GM19372 (cell line): ENCODE results near the gene CYP27C1.

ENCODE experiments used
- ATAC-seq: cut with Tn5 transposase; IDR thresholded peaks from one replicate; pipeline ENCODE4 v1.9.1; 2021; ENCODE audit warnings: mild to moderate bottlenecking, low read depth, moderate library complexity; ENCODE audit not compliant: unreplicated experiment

CYP27C1 gene

GRCh38 chr2:127195140-127196074, 24.7 kb downstream of the CYP27C1 start:
- no peak for ATAC-seq

DNA sequence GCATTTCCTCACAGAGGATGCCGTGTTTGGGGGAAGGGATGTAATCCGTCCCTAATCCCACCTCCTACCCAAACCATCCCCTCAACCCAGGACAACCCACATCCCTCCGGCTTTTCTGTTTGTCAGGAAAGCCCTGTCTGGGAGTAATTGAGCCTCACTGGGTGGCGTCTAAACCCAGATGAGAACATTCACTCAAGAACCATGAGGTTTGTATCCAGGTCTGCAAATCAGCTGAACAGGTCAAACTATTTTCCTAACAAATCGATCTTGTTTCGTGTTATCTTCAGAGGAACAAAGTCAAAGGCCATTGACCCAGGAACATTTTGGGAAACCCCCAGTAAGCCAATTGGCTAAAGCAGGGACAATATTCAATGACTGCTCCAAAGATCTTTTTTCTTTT, 25.7 kb downstream of the CYP27C1 start:
- no peak for ATAC-seq

GRCh38 chr2:127193967-127194280, 26.2 kb downstream of the CYP27C1 start:
- no peak for ATAC-seq

DNA sequence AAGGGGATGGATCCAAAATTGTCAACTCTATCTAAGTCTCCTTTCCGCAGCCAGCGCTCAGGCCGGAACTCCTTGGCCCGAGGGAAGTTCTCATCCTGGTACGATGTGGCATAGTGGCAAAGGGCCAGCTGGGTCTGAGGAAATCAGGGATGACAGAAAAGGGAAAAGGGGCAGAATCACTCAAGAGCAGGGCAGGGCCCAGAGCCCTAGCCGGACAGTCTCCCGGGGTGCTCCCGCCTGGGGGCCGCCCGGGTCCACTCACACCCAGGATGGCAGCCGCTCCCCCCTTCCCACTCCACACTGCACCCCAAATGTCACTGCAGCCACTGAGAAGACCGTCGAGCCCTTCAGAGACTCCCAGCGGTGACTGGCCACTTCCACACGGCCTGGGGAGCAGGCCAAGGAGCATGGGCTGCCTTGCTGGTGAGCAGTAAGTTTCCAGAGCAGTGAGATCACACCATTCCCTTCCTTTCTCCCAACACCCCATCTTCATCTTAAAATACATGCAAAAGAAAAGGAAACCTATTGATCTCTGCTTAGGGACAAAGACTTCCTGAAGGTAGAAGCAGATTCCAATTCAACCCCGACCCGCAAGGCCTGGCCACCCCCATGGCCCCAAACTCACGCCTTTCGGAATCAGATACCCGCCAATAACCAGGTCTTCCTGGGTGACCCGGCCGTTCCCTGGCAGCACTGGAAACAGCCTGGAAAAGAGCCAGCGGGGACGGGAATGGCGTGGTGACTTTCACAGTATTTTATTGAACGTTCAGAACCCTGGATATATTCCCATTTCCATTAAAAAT, 26.7 kb downstream of the CYP27C1 start:
- no peak for ATAC-seq

- no peak for ATAC-seq
These were observed 28.5 kb downstream of the CYP27C1 start for GRCh38 chr2:127191331-127192219.

- ATAC-seq: no peak
These were observed 31.3 kb downstream of the CYP27C1 start for GRCh38 chr2:127188797-127189196.

- ATAC-seq: no peak
These were observed 32.3 kb downstream of the CYP27C1 start for GRCh38 chr2:127187831-127188230.

- ATAC-seq: no peak
These were observed 32.9 kb downstream of the CYP27C1 start for GRCh38 chr2:127187081-127187775.

GRCh38 chr2:127185705-127186104, 34.4 kb downstream of the CYP27C1 start:
- ATAC-seq: no peak

DNA sequence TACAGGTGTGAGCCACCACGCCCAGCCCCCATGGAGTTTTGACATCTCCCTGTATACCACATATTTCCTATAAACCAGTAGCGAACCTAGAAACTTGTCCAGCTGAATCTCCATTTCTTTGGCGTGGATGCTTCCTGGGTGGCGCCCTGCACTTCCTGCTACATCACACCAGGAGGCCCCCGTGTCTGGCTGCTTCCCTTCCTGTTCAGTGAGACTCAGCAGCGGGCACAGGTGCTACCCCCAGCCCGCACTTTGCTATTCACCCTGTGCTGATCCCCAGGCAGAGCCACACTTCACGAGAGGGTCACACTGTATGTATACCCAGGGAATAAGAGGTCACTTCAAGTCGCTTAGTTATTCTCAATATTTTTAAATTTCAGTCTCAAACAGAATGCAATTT, 35.0 kb downstream of the CYP27C1 start:
- ATAC-seq: no peak

DNA sequence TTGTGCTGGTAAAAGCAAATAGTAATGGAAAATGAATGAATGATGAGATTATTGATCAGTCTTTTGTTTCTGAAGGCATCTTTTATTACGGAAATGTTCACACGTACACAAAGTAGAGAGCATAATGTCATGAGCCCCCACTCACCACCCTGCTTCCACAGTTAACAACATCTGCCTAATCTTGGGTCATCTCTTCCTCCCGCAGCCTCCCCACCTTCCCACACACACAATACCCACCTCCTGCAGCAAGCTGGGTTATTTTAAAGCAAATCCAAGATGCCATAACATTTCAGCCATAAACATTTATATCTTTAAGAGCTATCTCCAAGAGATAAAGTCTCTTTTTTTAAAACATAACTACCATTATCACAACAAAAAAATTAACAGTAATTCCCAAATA, 36.3 kb downstream of the CYP27C1 start:
- ATAC-seq: no peak

GRCh38 chr2:127182626-127183458, 37.3 kb downstream of the CYP27C1 start:
- no peak for ATAC-seq

DNA sequence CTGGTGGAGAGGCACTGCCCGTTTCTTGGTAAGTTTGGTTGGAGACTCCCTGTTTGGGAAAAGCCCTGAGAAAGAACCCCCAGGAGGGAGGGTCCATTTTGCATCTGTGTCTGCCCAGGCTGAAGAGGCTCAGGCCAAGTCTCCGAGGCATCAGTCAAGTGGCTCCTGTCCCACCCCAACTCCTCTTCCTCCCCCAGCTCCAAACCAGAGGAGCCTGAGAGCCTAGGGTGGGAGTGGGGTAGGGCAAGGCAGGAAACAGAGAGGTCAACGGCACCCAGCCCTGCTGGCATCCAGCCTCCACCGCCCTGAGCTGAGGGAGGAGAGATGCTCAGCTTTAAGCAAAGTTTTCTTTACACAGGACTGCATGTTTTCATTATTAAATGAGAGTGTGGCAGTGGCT, 38.2 kb downstream of the CYP27C1 start:
- ATAC-seq: no peak

- no peak for ATAC-seq
These were observed 40.3 kb downstream of the CYP27C1 start for GRCh38 chr2:127179766-127180165.

DNA sequence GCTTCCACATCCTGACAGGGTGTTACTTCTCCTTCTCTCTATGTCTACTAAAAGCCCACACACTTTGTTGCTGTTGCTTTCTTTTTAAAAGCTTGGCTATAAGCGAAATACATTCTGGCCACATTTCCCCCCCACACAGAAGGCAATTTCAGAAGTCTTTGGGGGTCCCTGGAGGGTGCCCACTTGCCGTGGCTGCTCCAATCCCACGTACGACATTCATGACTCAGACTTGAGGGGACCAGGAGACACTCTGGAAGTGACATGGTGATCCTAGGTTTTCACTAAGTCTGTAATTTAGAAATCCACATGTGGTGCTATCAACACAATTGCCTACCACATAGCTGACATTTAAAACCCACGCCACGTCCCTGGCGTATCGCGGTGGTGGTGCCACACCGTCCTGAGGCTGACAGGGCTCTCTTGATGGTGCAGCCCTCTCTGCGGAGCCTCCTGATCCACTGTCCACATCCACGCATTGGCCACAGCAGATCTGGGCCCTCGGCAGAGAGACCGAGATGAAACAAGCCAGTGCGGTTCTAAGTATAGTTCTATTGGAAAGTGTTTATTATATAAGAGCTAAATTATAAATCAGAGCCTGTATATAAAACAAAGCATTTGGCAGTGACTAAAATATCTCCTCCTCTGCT, 42.4 kb downstream of the CYP27C1 start:
- no peak for ATAC-seq

DNA sequence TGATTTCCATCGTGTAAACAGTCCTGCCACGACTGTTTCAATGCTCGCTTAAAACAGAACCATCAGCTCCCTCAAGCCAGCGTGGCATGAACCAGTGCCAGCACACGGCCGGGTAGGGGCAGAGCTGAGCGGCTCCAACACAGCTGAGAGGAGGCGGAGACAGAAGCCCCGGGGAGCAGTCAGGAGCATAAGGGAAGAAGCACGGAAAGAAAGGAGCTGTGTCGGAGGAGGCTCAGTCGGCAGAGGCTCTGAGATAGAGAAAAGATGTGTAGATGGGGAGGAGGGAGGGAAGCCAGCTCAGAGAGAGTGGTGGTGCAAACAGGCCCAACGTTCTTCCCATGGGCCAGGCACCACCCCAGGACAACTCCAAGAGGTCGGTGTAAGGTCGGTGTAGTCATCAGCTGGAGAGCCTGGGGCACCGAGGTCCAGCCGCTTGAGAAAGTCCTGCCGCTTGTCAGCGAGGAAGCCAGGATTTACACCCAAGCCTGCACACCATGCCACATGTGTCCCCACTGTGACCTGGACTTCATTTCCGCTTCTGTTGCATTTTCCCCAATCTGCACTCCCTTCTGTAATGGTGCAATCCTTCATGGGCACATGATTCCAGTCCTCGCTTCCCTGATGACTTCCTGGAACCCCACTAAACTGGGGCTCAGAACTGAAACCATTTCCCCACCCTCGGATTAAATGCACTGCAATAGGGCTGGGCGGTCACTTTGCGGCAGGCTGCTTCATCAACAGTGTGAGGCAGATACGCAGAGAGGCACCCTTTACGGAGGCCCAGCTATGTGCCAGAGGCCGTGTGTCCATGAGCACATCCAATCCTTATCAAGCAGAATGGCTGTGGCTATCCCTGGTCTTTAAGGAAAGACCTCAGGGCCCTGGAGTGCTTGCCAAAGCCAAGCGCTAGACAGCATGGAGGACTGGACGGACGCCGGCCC, 43.5 kb downstream of the CYP27C1 start:
- no peak for ATAC-seq

GRCh38 chr2:127175751-127176354, 44.2 kb downstream of the CYP27C1 start:
- no peak for ATAC-seq
